Skeletal muscle tissue (tissue), 4 donors: ENCODE results near the gene ADAMTS20. TPM values are rescaled to one million over a fixed set of nuclear protein-coding genes. Genes with fewer than 3 reads are reported as not detected.

ENCODE experiments used
- H3K27ac ChIP-seq: one replicate; pipeline ENCODE4 v1.7.0; 2013; ENCODE audit warnings: mild to moderate bottlenecking, low read depth, low read length, inconsistent platforms
- H3K27me3 ChIP-seq, 3 donors: one replicate each; pipeline ENCODE4 v1.7.0; 2013; ENCODE audit warnings: low read length in 3 of 3; ENCODE audit not compliant: control insufficient read depth in 3 of 3, insufficient read depth in 3 of 3
- H3K36me3 ChIP-seq, 3 donors: one replicate each; pipeline ENCODE4 v1.7.0; 2013; ENCODE audit warnings: low read length in 3 of 3; ENCODE audit not compliant: control insufficient read depth in 3 of 3, insufficient read depth in 3 of 3
- H3K4me1 ChIP-seq, 3 donors: one replicate each; pipeline ENCODE4 v1.7.0; 2013; ENCODE audit warnings: low read length in 3 of 3, mild to moderate bottlenecking in 3 of 3; ENCODE audit not compliant: control insufficient read depth in 3 of 3, insufficient read depth in 3 of 3
- H3K4me3 ChIP-seq, 3 donors: one replicate each; pipeline ENCODE4 v1.7.0; 2013; ENCODE audit warnings: low read length in 3 of 3
- H3K9ac ChIP-seq, 3 donors: one replicate each; pipeline ENCODE4 v1.7.0; 2013; ENCODE audit warnings: low read length in 3 of 3, mild to moderate bottlenecking in 3 of 3, moderate library complexity in 2 of 3, low read depth in 1 of 3
- H3K9me3 ChIP-seq, 3 donors: one replicate each; pipeline ENCODE4 v1.7.0; 2013; ENCODE audit warnings: low read length in 3 of 3; ENCODE audit not compliant: control insufficient read depth in 3 of 3
- total RNA-seq: library from RNA; depleted of rRNA; stranded (reverse); fragments of >200 nt; gene quantifications from one replicate; pipeline ENCODE4 v1.2.3, GENCODE V29; 2014
- donor health status: Osteomylitis.

ADAMTS20 gene
- total RNA-seq, 1 donor from 2014 or later, result 0.52 TPM

GRCh38 chr12:43493261-43493797, 58.7 kb downstream of the ADAMTS20 start:
- Histone ChIP-seq H3K36me3 (no peaks in the 10 kb centered on the region), H3K9ac (no peak overlapping the region), H3K27me3 (no peaks in the 10 kb centered on the region), H3K27ac (no peak overlapping the region), H3K9me3 (no peaks in the 10 kb centered on the region), H3K4me1 (no peaks in the 10 kb centered on the region), H3K4me3 (no peak overlapping the region)

GRCh38 chr12:43482311-43483085, 69.5 kb downstream of the ADAMTS20 start:
- Histone ChIP-seq H3K36me3 (no peaks in the 10 kb centered on the region), H3K27ac (no peak overlapping the region), H3K9ac (no peak overlapping the region), H3K4me1 (no peaks in the 10 kb centered on the region), H3K27me3 (no peaks in the 10 kb centered on the region), H3K4me3 (no peak overlapping the region), H3K9me3 (peaks cover 0 to 3% (median 0%) of the 10 kb centered on the region in 3 donors)

- H3K36me3 ChIP-seq, result no peaks in the 10 kb centered on the region
- H3K4me3 ChIP-seq, result no peak overlapping the region
- H3K4me1 ChIP-seq, result no peaks in the 10 kb centered on the region
- H3K27me3 ChIP-seq, result no peaks in the 10 kb centered on the region
- no peak overlapping the region for H3K9ac ChIP-seq
- peaks cover 0 to 3% (median 0%) of the 10 kb centered on the region in 3 donors for H3K9me3 ChIP-seq
- H3K27ac ChIP-seq, result no peak overlapping the region
These were observed 71.4 kb downstream of the ADAMTS20 start for GRCh38 chr12:43480591-43480990.

GRCh38 chr12:43462741-43463140, 89.3 kb downstream of the ADAMTS20 start:
- Histone ChIP-seq H3K27me3 (no peaks in the 10 kb centered on the region), H3K4me1 (no peaks in the 10 kb centered on the region), H3K36me3 (no peaks in the 10 kb centered on the region), H3K9ac (no peak overlapping the region), H3K27ac (no peak overlapping the region), H3K9me3 (no peaks in the 10 kb centered on the region), H3K4me3 (no peak overlapping the region)

GRCh38 chr12:43462080-43462479, 89.9 kb downstream of the ADAMTS20 start:
- Histone ChIP-seq H3K4me1 (no peaks in the 10 kb centered on the region), H3K36me3 (no peaks in the 10 kb centered on the region), H3K9ac (no peak overlapping the region), H3K4me3 (no peak overlapping the region), H3K27me3 (no peaks in the 10 kb centered on the region), H3K9me3 (no peaks in the 10 kb centered on the region), H3K27ac (no peak overlapping the region)

- Histone ChIP-seq H3K9ac (no peak overlapping the region), H3K27ac (no peak overlapping the region), H3K36me3 (no peaks in the 10 kb centered on the region), H3K4me3 (no peak overlapping the region), H3K4me1 (no peaks in the 10 kb centered on the region), H3K9me3 (peaks cover 0 to 2% (median 0%) of the 10 kb centered on the region in 3 donors), H3K27me3 (no peaks in the 10 kb centered on the region)
These were observed 92.7 kb downstream of the ADAMTS20 start for GRCh38 chr12:43459285-43459684.

GRCh38 chr12:43453761-43454160, 98.2 kb downstream of the ADAMTS20 start:
- no peaks in the 10 kb centered on the region for H3K27me3 ChIP-seq
- H3K4me1 ChIP-seq, result no peaks in the 10 kb centered on the region
- H3K9ac ChIP-seq, result no peak overlapping the region
- peaks cover 0 to 5% (median 0%) of the 10 kb centered on the region in 3 donors for H3K9me3 ChIP-seq
- no peaks in the 10 kb centered on the region for H3K36me3 ChIP-seq
- no peak overlapping the region for H3K27ac ChIP-seq
- H3K4me3 ChIP-seq, result no peak overlapping the region

- no peak overlapping the region for H3K27ac ChIP-seq
- H3K4me3 ChIP-seq, result no peak overlapping the region
- H3K9me3 ChIP-seq, result peaks cover 0 to 3% (median 0%) of the 10 kb centered on the region in 3 donors
- H3K27me3 ChIP-seq, result no peaks in the 10 kb centered on the region
- no peak overlapping the region for H3K9ac ChIP-seq
- H3K4me1 ChIP-seq, result no peaks in the 10 kb centered on the region
- no peaks in the 10 kb centered on the region for H3K36me3 ChIP-seq
These were observed 107.0 kb downstream of the ADAMTS20 start for GRCh38 chr12:43444940-43445564.

- Histone ChIP-seq H3K27me3 (no peaks in the 10 kb centered on the region), H3K4me3 (no peak overlapping the region), H3K9me3 (no peaks in the 10 kb centered on the region), H3K4me1 (no peaks in the 10 kb centered on the region), H3K9ac (no peak overlapping the region), H3K36me3 (no peaks in the 10 kb centered on the region), H3K27ac (no peak overlapping the region)
These were observed 115.4 kb downstream of the ADAMTS20 start for GRCh38 chr12:43436597-43436996.

GRCh38 chr12:43434614-43435013, 117.4 kb downstream of the ADAMTS20 start:
- Histone ChIP-seq H3K36me3 (no peaks in the 10 kb centered on the region), H3K4me3 (no peak overlapping the region), H3K9ac (no peak overlapping the region), H3K27ac (no peak overlapping the region), H3K9me3 (no peaks in the 10 kb centered on the region), H3K27me3 (no peaks in the 10 kb centered on the region), H3K4me1 (no peaks in the 10 kb centered on the region)
